Mesothelial cell of epicardium (in vitro differentiated cells): ENCODE results near the gene ACTR6. TPM values are rescaled to one million over a fixed set of nuclear protein-coding genes. Genes with fewer than 3 reads are reported as not detected.
A peak's percentile ranks its signal among the peaks of the same experiment; 100 is the strongest.
"Not testable (repeated sequence)": the region's sequence is repeated elsewhere in the genome, so short reads cannot be mapped to it uniquely, and the experiment has no call there.

Source experiments
- DNase-seq, 2 experiments: peaks; one replicate each; pipeline ENCODE4 v3.0.0; 2021; ENCODE audit warnings: low spot score in 2 of 2; ENCODE audit not compliant: unreplicated experiment in 2 of 2
- H3K27ac Mint-ChIP-seq: 2 replicates; pipeline ENCODE4 v1.8.0; 2021; ENCODE audit warnings: mixed read lengths
- H3K27me3 Mint-ChIP-seq: 2 replicates; pipeline ENCODE4 v1.8.0; 2021; ENCODE audit warnings: low read depth, mixed read lengths
- H3K36me3 Mint-ChIP-seq: 2 replicates; pipeline ENCODE4 v1.8.0; 2021; ENCODE audit warnings: mixed read lengths
- H3K4me1 Mint-ChIP-seq: 2 replicates; pipeline ENCODE4 v1.8.0; 2021; ENCODE audit warnings: mixed read lengths
- H3K4me3 Mint-ChIP-seq: 2 replicates; pipeline ENCODE4 v1.8.0; 2021; ENCODE audit warnings: mild to moderate bottlenecking, moderate library complexity, mixed read lengths
- H3K9me3 Mint-ChIP-seq: 2 replicates; pipeline ENCODE4 v1.8.0; 2021; ENCODE audit warnings: mixed read lengths
- total RNA-seq: library from RNA; stranded (reverse); gene quantifications from 3 replicates; pipeline ENCODE4 v1.2.1, GENCODE V29; 2021
- TF ChIP-seq, protein P1 (sequence below): fragments of 200-600 bp; sonication (generic); IDR thresholded peaks from one replicate; pipeline ENCODE4 v1.5.0; 2021; ENCODE audit warnings: antibody characterized with exemption; ENCODE audit not compliant: unreplicated experiment

Gene ACTR6
- total RNA-seq, 1 donor from 2014 or later: 25.5 TPM

DNA sequence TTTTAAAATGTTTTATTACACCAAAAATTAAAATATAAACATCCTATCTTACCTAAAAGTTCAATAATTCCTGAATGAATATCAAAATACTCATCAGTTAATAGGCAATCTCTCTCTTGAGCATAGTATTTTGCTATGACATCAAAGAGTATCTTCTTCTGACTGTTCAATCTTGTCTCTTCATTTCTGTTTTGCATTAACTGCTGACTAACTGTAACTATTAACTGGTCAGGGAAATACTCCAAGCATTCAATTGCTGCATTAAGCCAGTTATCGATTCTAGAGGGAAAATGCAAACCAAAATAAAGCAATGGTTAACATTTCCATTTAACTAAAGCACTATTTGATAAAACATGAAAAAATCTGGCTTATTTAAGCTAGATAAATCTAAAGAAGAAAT lies 52.8 kb downstream of the ACTR6 start:
- Mint-ChIP-seq H3K36me3 (peaks cover 10% of the 10 kb centered on the region), H3K4me3 (no peak overlapping the region), H3K27me3 (no peaks in the 10 kb centered on the region), H3K9me3 (peaks cover 7% of the 10 kb centered on the region), H3K27ac (no peak overlapping the region), H3K4me1 (peaks cover 7% of the 10 kb centered on the region)
- TF ChIP-seq, protein P1, sequence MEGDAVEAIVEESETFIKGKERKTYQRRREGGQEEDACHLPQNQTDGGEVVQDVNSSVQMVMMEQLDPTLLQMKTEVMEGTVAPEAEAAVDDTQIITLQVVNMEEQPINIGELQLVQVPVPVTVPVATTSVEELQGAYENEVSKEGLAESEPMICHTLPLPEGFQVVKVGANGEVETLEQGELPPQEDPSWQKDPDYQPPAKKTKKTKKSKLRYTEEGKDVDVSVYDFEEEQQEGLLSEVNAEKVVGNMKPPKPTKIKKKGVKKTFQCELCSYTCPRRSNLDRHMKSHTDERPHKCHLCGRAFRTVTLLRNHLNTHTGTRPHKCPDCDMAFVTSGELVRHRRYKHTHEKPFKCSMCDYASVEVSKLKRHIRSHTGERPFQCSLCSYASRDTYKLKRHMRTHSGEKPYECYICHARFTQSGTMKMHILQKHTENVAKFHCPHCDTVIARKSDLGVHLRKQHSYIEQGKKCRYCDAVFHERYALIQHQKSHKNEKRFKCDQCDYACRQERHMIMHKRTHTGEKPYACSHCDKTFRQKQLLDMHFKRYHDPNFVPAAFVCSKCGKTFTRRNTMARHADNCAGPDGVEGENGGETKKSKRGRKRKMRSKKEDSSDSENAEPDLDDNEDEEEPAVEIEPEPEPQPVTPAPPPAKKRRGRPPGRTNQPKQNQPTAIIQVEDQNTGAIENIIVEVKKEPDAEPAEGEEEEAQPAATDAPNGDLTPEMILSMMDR: no peak
- no peak for DNase-seq

DNA sequence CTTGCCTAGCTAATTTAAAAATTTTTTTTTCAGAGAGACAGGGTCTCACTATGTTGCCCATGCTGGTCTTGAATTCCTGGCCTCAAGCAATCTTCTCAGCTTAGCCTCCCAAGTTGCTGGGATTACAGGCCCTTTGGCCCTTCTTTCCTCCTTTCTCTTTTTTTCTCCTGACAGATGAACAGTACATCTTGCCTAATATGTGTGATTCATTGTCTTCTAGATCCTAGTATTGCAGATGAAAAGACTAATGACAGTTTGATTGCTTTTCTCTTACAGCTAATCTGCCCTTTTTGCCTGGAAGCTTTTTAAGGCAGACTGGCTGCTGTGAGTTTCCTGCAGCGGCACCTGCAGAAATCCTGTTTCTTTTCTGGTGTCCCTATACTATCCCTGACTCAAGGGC lies 54.3 kb downstream of the ACTR6 start:
- no peak overlapping the region for H3K4me3 Mint-ChIP-seq

DNA sequence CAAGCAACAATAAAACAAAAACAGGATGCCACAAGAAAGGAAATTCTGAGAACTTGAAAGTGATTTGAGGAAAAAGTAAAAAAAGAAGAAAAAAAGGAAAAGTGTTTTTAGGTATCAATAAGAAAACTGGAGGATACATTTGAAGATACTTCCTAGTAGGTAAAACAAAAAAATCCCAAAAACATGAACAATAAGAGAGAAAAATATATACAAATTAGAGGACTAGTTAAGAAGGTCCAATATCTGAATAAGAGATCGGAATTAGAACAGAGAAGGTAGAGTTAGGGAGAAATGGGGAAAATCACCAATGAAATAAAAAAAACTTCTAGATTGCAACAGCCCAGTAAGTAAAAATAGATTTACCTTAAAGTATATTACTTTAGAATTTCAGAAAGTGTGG lies 57.5 kb downstream of the ACTR6 start:
- H3K27me3 Mint-ChIP-seq: no peaks in the 10 kb centered on the region
- no peak overlapping the region for H3K4me3 Mint-ChIP-seq
- H3K4me1 Mint-ChIP-seq: peaks cover 7% of the 10 kb centered on the region
- peaks cover 9% of the 10 kb centered on the region for H3K9me3 Mint-ChIP-seq
- peaks cover 8% of the 10 kb centered on the region for H3K36me3 Mint-ChIP-seq
- TF ChIP-seq, protein P1: no peak
- DNase-seq: no peak
- no peak overlapping the region for H3K27ac Mint-ChIP-seq

More for the DNA sequence above, 54.3 kb downstream of the ACTR6 start:
- H3K27me3 Mint-ChIP-seq: no peaks in the 10 kb centered on the region
- peaks cover 10% of the 10 kb centered on the region for H3K36me3 Mint-ChIP-seq
- no peak for DNase-seq
- H3K27ac Mint-ChIP-seq: no peak overlapping the region
- TF ChIP-seq, protein P1: no peak
- H3K4me1 Mint-ChIP-seq: peaks cover 7% of the 10 kb centered on the region
- peaks cover 9% of the 10 kb centered on the region for H3K9me3 Mint-ChIP-seq

DNA sequence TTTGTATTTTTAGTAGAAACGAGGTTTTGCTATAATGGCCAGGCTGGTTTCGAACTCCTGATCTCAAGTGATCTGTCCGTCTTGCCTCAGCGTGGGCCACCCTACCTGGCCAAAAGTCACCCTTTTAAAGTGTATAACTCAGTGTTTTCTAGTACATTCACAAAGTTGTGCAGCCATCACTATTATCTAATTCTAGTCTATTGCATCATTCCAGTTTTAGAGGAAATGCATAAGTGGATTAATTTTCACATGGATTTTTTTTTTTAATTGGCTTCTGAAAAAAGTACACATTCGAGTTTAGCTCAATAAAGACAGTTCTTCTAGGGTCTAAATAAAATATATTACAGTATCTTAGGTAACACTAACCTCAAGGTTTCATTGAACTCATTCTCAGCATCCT lies 62.5 kb downstream of the ACTR6 start:
- Mint-ChIP-seq H3K27me3 (no peaks in the 10 kb centered on the region), H3K4me1 (peaks cover 2% of the 10 kb centered on the region), H3K4me3 (no peak overlapping the region), H3K36me3 (peaks cover 3% of the 10 kb centered on the region), H3K27ac (no peak overlapping the region), H3K9me3 (peaks cover 5% of the 10 kb centered on the region)
- TF ChIP-seq, protein P1: no peak
- no peak for DNase-seq

DNA sequence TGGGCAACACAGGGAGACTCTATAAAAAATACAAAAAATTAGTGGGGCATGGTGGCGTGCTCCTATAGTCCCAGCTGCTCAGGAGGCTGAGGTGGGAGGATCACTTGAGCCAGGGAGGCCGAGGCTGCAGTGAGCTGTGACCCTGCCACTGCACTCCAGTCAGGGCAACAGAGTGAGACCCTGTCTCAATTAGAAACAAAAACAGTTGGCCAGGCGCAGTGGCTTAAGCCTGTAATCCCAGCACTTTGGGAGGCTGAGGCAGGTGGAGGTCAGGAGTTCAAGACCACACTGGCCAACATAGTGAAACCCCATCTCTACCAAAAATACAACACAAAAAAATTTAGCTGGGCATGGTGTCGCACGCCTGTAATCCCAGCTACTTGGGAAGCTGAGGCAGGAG lies 64.5 kb downstream of the ACTR6 start:
- H3K27me3 Mint-ChIP-seq, H3K36me3 Mint-ChIP-seq: not testable (repeated sequence)

DNA sequence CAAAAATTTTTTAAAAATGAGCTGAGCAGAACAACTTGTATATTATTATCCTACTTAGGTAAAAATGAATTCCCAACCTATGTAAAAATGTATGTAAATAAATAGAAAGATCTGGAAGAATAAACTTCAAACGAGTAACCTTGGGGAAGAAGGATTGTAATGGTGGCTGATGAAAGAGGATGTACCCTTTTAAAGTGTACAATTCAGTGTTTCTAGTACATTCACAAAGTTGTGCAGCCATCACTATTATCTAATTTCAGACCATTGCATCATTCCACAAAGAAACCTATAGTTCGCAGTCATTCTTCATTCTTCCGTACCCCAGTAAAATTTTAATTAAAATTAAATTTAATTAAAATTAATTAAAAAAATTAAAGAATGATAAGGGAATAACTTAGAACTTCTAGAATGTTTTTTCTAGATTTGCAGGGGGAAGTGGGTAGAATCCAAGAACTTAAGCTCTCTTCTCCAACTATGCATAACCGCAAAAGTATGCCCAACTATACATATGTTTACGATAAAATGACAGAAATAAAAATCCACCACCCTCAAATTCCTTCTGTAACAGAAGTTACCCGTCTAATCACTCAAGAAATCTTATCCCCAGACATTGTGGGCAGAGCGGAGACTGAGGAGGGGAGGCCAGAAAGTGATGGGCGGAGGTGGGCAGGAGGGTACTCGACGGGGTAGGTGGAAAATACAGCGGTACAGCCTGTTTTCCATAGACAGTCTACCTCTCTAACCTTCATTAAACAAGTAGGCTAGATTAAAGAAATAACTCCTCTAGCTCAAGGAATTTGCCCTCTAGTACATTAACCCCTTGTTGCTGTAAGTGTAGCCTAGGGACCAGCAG lies 65.3 kb downstream of the ACTR6 start:
- H3K36me3 Mint-ChIP-seq: no peaks in the 10 kb centered on the region
- no peak for DNase-seq
- H3K27me3 Mint-ChIP-seq: no peaks in the 10 kb centered on the region
- H3K27ac Mint-ChIP-seq: peak overlapping the region; percentile 99
- H3K9me3 Mint-ChIP-seq: no peaks in the 10 kb centered on the region
- H3K4me1 Mint-ChIP-seq: peaks cover 19% of the 10 kb centered on the region
- TF ChIP-seq, protein P1: no peak
- peak overlapping the region; percentile 99 for H3K4me3 Mint-ChIP-seq

More for the DNA sequence above, 64.5 kb downstream of the ACTR6 start:
- H3K9me3 Mint-ChIP-seq, H3K27ac Mint-ChIP-seq, DNase-seq, H3K4me3 Mint-ChIP-seq: not testable (repeated sequence)
- peaks cover 16% of the 10 kb centered on the region for H3K4me1 Mint-ChIP-seq
